8988T (cell line): ENCODE results near the gene VPS35.
"Not testable (repeated sequence)": the region's sequence is repeated elsewhere in the genome, so short reads cannot be mapped to it uniquely, and the experiment has no call there.

Source experiments
- DNase-seq: peaks from one replicate; pipeline ENCODE4 v3.0.0; 2011

The VPS35 gene

GRCh38 chr16:46650254-46650623 lies 38.7 kb downstream of the VPS35 start:
- no peak for DNase-seq

DNA sequence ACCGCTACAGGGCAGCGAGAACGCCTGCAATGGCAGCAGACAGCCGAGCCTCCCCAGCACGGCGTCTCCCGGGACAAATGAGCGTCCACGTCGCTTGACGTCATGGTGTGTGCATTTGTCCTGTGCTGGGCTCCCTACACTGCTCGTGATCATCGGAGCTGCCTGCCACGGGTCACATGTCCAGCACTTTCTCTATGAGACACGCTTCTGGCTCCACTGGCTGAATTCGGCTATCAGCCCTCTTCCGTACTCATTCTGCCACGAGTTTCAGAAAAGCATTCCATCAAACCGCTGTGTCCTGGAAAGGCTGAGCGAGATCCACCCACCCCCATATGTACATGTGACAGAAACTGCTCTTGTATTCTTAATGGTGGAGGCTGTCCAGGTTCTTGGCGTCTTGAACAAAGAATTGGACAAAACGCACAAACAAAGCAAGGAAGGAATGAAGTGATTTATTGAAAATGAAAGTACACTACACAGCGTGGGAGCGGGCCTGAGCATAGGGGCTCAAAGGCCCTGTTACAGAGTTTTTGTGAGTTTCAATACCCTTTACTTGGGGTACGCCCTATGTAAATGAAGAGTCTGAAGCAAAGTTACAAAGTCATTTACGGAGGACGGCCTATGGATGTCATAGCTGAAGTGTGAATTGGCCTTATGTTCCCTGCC lies 39.3 kb downstream of the VPS35 start:
- DNase-seq: no peak

DNA sequence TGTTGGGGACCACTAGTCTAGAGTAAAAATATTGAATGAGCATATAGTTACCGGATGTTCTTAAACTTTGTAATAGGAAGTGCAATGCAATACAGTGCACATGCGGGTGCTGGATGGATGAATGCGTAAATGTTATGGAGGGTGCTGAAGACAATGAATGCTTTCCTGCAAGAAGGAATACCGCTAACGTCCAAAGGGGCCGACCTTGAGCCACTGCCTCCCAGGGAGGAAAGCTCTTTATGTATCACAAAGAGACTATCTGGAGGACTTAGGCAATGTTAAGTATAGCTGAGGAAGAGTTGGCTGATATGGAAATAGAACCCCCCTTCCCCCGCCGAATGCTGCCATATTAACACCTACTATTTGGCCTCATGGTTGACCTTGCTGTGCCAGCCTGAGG lies 40.3 kb downstream of the VPS35 start:
- DNase-seq: no peak

- DNase-seq: no peak
These were observed 49.7 kb downstream of the VPS35 start for GRCh38 chr16:46638947-46639925.

DNA sequence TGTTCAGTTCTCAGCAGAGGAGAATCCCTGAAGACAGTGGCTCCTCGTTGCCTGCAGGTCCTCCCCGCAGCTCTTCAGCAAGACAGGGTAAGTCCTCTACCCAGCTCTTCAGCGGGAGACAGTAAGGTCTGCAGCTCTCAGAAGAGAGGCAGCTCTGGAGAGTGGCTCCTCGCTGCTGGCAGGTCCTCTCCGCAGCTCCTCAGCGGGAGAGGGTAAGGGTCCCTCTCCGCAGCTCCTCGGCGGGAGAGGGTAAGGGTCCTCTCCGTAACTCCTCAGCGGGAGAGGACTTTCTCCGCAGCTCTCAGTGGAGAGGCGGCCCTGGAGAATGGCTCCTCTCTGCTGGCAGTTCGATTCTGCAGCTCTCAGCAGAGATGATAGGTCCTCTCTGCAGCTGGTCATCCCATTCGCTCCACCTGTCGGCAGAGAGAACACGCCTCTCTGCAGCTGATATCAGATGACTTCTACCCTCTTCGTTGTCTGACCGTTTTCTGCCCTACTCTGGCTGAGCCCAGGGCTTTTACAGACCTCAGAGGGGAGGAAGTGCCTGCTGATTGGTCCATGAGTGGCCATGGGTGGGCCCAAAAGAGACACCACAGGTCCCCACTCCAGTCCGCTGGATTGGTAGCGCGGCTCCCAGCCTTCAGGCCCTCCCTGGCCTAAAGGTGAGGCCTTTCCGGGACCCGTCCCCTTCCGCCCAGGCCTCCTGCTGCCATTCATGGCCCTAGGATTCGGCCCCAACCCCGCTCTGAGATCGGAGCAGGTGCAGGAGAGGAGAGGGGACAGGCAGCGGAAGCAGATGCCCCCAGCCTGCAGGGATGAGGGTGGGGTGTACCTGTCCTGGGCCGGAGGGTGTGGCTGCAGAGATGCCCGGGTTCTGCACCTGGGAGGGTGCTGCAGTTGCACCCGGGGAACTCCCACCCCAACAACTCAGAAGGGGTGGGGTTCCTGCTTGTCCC lies 55.9 kb downstream of the VPS35 start:
- no peak for DNase-seq

GRCh38 chr16:46629331-46630219 lies 59.4 kb downstream of the VPS35 start:
- DNase-seq: peak; percentile 77

- no peak for DNase-seq
These were observed 61.2 kb downstream of the VPS35 start for GRCh38 chr16:46627746-46628145.

- DNase-seq: not testable (repeated sequence)
These were observed 62.3 kb downstream of the VPS35 start for GRCh38 chr16:46626681-46627080.

- DNase-seq: not testable (repeated sequence)
These were observed 64.1 kb downstream of the VPS35 start for GRCh38 chr16:46624862-46625261.

- not testable (repeated sequence) for DNase-seq
These were observed 65.3 kb downstream of the VPS35 start for GRCh38 chr16:46623707-46624106.

GRCh38 chr16:46623246-46623645 lies 65.7 kb downstream of the VPS35 start:
- DNase-seq: not testable (repeated sequence)

DNA sequence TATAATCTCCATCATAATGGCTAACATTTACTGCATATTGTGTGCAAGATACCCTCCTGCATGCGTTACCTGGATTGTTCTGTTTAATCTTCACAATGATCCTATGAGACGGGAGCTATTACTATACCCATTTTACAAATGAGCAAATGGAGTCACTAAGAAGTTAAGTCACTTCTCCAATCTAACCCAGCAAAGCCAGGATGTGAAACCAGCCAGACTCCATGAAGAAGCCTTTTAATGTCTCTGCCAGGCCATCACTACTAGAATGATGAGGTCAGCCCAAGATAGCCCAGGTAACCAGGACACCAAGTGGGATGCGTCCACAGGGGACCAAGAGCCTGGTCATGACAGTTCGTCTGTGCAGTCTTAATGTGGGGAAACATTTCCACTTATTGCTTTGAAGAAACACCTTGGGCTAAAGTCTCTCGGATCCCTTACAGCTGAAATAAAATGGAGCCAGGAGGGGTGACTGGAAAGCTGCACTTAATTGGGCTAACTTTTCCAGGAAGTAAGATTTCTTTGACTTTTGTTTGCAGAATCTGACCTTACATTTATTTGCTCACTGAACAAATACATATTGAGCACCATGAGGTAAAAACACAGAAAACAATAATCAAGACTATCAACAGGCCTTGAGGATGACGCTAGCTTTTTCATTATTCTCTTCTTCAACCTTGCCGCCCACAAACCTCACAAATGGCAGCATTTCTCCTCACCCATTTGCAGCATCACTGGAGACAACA lies 66.9 kb downstream of the VPS35 start:
- no peak for DNase-seq

DNA sequence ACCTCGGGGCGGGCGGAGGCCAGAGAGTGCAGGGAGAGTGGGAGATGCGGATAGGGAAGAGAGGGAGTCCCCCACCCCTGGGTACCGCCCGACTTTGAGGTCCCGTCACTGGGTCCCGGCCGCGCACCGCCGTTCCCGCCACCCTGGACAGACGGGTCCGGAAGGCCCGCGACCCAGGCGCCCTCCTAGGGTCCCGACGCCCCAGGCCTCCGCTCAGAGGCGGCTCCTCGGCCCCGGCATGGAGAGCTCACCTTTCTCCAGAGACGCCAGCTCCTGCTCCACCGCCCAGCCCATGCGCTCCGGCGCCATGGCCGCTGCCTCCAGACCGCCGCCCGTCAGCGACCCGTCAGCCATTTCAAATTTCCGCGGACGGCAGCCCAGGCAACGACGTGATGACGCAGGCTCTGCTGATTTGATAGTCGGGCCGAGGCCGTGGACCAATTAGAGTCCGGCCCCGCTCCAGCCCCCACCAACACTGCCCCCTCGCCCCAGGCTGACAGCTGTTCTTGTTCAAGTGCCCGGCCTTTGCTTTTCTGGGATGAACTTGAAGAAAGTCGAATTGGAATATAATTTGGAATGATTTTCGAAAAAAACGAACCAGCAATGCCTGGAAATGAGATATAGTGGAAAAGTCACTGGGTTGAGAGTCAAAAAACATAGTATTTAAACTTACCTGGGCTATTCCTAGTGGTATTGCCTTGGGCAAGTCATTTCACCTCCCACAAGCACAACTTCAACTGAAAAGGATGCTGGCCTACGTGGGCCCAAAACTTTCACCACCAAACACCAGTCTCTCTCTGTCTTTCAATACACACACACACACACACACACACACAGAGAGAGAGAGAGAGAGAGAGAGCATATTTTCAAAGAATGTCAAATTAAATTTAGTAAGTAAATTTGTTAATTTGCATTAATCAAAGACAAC lies 67.7 kb downstream of the VPS35 start, which contains the start of gene SHCBP1:
Gene SHCBP1 (minus strand): TSS at position 374 of the 928 bp plus-strand sequence. CDS start 20 bp downstream, at position 354.
- peak; percentile 93 for DNase-seq

DNA sequence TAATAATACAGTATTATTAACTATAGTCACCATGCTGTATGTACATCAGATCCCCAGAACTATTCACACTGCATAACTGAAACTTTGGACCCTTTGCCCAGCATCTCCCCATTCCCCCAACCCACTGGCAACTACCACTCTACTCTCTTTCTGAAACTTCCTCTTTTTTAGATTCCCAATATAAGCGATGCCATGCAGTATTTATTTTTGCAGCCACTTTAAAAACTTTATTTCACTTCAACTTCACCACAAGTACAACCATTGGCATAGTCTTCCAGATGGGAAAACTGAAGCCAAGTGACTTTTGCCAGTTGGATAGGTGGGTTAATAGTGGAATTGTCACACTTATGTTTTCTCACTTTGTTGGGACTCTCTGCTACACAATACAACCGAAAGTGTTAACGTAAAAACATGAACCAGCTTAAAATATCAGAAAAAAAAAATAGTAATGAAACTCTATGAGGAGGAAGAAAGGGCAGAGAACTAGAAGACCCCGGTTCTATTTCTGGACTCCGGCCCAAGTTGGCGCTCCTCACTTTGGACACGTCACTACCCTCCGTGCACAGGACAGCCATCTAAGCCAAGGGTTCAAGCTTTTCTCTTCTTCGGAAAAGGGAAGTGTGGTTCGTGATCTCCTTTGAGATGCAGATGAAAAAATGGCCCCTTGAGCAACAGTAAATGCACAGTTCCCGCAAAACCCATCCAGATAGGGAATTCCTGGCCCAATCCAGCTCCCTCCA lies 68.5 kb downstream of the VPS35 start:
- no peak for DNase-seq

DNA sequence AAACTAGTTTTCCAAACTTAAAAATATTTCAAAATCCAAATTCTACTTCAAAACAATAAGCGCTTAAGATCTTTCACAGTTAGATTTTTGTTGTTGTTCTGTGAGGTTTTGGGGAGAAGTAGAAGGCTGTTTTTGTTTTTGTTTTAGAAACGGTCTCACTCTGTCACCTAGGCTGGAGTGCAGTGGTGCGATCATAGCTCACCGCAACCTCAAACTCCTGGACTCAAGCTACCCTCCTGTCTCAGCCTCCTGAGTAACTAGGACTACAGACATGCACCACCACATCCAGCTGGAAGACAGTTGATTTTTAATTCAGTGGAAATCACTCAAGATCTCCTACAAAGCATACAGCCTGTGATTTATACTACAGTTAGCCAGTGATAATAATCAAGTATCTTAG lies 70.5 kb downstream of the VPS35 start:
- no peak for DNase-seq

DNA sequence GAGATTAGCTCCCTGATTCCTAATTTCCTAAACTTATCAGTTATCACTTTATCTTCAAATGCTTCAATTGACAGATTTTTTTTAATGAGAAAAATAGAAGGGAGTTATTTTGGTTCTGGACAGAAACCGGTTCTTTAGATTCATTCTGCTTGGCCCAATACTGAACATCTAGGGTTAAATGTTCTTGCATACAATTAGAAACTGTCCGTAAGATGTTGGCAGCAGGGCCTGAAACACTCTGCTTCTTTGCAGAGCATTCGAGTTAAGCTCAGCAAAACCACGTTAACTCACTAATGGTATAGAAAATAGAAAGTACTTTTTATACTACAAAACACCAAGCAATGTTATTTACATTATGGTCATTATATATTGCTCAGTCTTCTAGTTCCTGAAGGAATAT lies 75.0 kb downstream of the VPS35 start:
- no peak for DNase-seq

DNA sequence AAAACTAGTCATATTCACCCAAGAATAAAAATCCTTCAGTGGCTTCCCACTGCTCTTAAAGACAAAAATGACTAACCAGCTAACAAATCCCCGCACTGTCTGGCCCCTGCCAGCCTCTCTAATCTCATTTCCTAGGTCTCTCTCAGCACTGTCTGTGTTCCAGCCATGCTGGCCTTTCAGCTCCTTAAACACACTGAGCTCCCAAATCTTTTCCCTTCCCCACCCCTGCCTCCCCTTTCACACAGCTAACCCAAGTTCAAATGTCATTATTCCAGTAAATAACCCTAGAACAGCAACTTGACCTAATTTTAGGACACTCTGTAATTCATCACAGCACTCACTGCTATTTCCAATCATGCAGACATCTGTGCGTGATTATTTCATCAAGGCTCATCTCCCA lies 75.6 kb downstream of the VPS35 start:
- no peak for DNase-seq

GRCh38 chr16:46612121-46612520 lies 76.9 kb downstream of the VPS35 start:
- DNase-seq: no peak

DNA sequence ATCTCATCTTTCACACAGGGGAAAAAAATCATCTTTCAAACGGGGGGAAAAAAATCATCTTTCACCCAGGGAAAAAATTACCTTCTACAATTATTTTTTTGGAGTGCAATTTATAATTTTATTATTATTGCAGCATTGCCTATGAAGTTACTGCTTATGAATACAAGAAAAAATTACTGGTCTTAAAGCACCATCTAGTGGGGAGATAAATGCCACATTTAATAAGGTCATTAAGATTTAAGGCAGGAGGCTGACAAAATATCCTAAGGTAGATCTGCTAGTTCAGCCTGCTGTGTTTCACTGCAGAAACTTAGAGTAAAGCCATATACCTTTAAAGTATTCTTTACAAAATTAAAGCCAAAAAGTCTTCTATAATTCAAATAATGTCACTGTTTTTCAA lies 81.4 kb downstream of the VPS35 start:
- DNase-seq: no peak
